ENCODE results near the gene PMPCA.

PMPCA gene

GRCh38 chr9:136460772-136461325 lies 50.4 kb downstream of the PMPCA start:
- no peak for DNase-seq

GRCh38 chr9:136462664-136463063 lies 52.2 kb downstream of the PMPCA start:
- no peak for DNase-seq

- no peak for DNase-seq
Measured at GRCh38 chr9:136463578-136463977, 53.1 kb downstream of the PMPCA start.

- DNase-seq, result no peak
Measured at GRCh38 chr9:136464241-136464640, 53.8 kb downstream of the PMPCA start.

GRCh38 chr9:136465500-136466154 lies 55.2 kb downstream of the PMPCA start:
- no peak for DNase-seq

- no peak for DNase-seq
Measured at GRCh38 chr9:136466155-136466541, 55.7 kb downstream of the PMPCA start.

- no peak for DNase-seq
Measured at GRCh38 chr9:136467766-136468165, 57.3 kb downstream of the PMPCA start.

GRCh38 chr9:136470356-136470755 lies 59.9 kb downstream of the PMPCA start:
- DNase-seq, result no peak

GRCh38 chr9:136470792-136471469 lies 60.5 kb downstream of the PMPCA start:
- no peak for DNase-seq

- DNase-seq, result no peak
Measured at GRCh38 chr9:136471802-136472487, 61.5 kb downstream of the PMPCA start.

GRCh38 chr9:136472640-136473353 lies 62.3 kb downstream of the PMPCA start:
- DNase-seq, result no peak

GRCh38 chr9:136473354-136473721 lies 62.9 kb downstream of the PMPCA start:
- DNase-seq, result no peak

All from activated T-cell treated with anti-CD3 and anti-CD28 coated beads, Interleukin-2, amount 50 U/mL, for 48 hours (primary cell).